Small intestine (tissue), 7 donors: ENCODE results near the gene DNAH9. TPM values are rescaled to one million over a fixed set of nuclear protein-coding genes. Genes with fewer than 3 reads are reported as not detected.

ENCODE experiments used
- DNase-seq, 2 donors: peaks; one replicate each; pipeline versions ENCODE4 v3.0.0 to v3.0.0-alpha.2; 2013
- FAIRE-seq: peaks from 2 replicates; lab custom pipeline; 2012; peaks lifted over from hg19 to GRCh38; lab: Jason Lieb, UNC
- H3K27ac ChIP-seq, 3 donors: one replicate each; pipeline ENCODE4 v1.5.1; 2013; ENCODE audit warnings: low read length in 2 of 3, mild to moderate bottlenecking in 2 of 3, control low read depth in 1 of 3, inconsistent platforms in 1 of 3, low read depth in 1 of 3, moderate library complexity in 1 of 3
- H3K27me3 ChIP-seq, 3 donors: one replicate each; pipeline ENCODE4 v1.6.1; 2013; ENCODE audit warnings: low read length in 3 of 3, inconsistent platforms in 1 of 3; ENCODE audit not compliant: control insufficient read depth in 3 of 3, insufficient read depth in 3 of 3
- H3K36me3 ChIP-seq, 3 donors: one replicate each; pipeline ENCODE4 v1.6.1; 2013; ENCODE audit warnings: low read length in 3 of 3, inconsistent platforms in 1 of 3, low read depth in 1 of 3, mild to moderate bottlenecking in 1 of 3, moderate library complexity in 1 of 3; ENCODE audit not compliant: control insufficient read depth in 3 of 3, insufficient read depth in 2 of 3
- H3K4me1 ChIP-seq, 3 donors: one replicate each; pipeline ENCODE4 v1.6.1; 2013; ENCODE audit warnings: low read length in 2 of 3, inconsistent platforms in 1 of 3, low read depth in 1 of 3, mild to moderate bottlenecking in 1 of 3, moderate library complexity in 1 of 3; ENCODE audit not compliant: control insufficient read depth in 3 of 3, insufficient read depth in 2 of 3
- H3K4me3 ChIP-seq, 3 donors: one replicate each; pipeline ENCODE4 v1.5.1; 2013; ENCODE audit warnings: low read length in 3 of 3, control low read depth in 1 of 3, inconsistent platforms in 1 of 3, low read depth in 1 of 3, mild to moderate bottlenecking in 1 of 3, moderate library complexity in 1 of 3
- H3K9me3 ChIP-seq, 2 donors: one replicate each; pipeline ENCODE4 v1.6.1; 2013; ENCODE audit warnings: low read depth in 1 of 2, low read length in 1 of 2; ENCODE audit not compliant: control insufficient read depth in 2 of 2, insufficient read depth in 1 of 2
- WGBS, 3 donors: extraction: QIAGEN DNeasy Blood & Tissue Kit; methylation state at CpG; one replicate each; pipeline ENCODE4 v1.1.7; 2013; 5-methylcytosine and 5-hydroxymethylcytosine counted together
- polyA plus RNA-seq, 4 donors: library from polyadenylated mRNA; stranded (reverse) in 3 of 4; unstranded in 1 of 4; fragments of 200-250 nt in 3 of 4; fragments of 120-200 nt in 1 of 4; gene quantifications; one replicate each; pipeline versions ENCODE4 v1.2.1 to v1.2.3, GENCODE V29; 2013
- donor health status: healthy with polysubstance abuse.
- donor health status: control.
- donor health status: control.
- donor health status: Bipolar disorder and iron deficiency.
- donor health status: healthy.

Gene DNAH9
- polyA plus RNA-seq, 4 donors: 0.07 to 0.24 TPM; not detected in 2

DNA sequence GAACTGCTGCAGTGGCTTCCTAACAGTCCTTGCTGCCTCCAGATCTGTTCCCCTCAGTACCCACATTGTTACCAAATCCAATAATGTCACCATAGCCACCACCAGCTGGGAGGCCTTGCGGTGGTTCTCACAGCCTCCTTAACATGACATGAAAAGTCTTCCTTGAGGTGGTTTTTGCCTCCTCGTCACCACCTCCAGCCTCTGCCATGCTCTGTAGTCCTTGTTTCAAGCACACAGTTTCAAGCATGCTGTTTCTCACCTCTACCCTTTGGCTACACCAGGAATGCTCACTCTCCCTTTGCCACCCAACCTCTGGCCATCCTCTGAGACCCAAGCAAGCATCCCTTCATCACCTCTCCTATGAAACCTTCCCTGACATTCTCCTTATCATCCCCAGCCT is 47.2 kb downstream of the DNAH9 start:
- FAIRE-seq: no peak
- no peaks in the 10 kb centered on the region for H3K9me3 ChIP-seq
- no peaks in the 10 kb centered on the region for H3K36me3 ChIP-seq
- no peak overlapping the region for H3K4me3 ChIP-seq
- H3K27me3 ChIP-seq: no peaks in the 10 kb centered on the region
- WGBS, 3 donors: 90 to 97% (median 95%) methylated on average over 2 of the region's 2 CpGs
- H3K27ac ChIP-seq: no peak overlapping the region
- DNase-seq: no peak
- no peaks in the 10 kb centered on the region for H3K4me1 ChIP-seq

DNA sequence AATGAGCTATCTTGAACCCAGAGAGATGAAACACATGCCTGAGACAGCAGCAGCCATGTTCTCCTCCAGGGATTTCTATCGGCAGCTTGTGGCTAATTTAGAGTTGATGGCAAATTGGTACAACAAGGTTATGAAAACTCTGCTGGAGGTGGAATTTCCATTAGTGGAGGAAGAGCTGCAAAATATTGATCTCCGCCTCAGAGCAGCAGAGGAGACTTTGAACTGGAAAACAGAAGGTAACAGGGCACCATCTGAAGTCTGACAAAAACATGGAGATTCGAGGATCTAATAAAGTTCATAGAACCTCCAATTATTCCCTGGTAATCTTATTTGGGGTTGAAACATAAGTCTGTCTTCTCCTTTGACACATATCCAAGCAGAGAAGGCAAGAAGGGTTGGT is 52.8 kb downstream of the DNAH9 start:
- DNase-seq: no peak
- no peaks in the 10 kb centered on the region for H3K4me1 ChIP-seq
- H3K4me3 ChIP-seq: no peak overlapping the region
- H3K27ac ChIP-seq: no peak overlapping the region
- FAIRE-seq: no peak
- no peaks in the 10 kb centered on the region for H3K27me3 ChIP-seq
- no peaks in the 10 kb centered on the region for H3K9me3 ChIP-seq
- H3K36me3 ChIP-seq: no peaks in the 10 kb centered on the region
- WGBS, 3 donors: 73 to 81% (median 80%) methylated on average over 3 of the region's 3 CpGs

DNA sequence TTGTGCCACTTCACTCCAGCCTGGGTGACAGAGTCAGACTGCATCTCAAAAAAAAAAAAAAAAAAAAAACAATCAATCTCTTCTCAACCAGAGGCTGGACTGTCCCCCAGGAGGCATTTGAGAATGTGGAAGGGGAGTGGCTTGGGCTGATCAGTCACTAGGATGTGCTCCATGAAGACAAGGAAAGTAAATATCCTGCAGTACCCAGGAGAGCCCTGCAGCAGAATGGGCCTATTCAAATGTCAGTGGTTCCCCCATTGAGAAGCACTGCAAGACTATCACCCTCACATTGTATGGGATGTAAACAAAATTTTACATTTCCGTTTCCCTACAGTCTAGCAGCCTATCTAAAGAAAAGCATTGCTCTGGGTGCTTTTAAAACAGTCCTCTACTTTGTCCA is 70.3 kb downstream of the DNAH9 start:
- peaks cover 0 to 4% of the 10 kb centered on the region in 2 donors for H3K9me3 ChIP-seq
- no peaks in the 10 kb centered on the region for H3K27me3 ChIP-seq
- no peaks in the 10 kb centered on the region for H3K4me1 ChIP-seq
- no peak overlapping the region for H3K27ac ChIP-seq
- FAIRE-seq (no peak), DNase-seq (no peak)
- 29 to 46% (median 37%) methylated on average over 1 of the region's 1 CpG for WGBS, 3 donors
- no peaks in the 10 kb centered on the region for H3K36me3 ChIP-seq
- H3K4me3 ChIP-seq: no peak overlapping the region

DNA sequence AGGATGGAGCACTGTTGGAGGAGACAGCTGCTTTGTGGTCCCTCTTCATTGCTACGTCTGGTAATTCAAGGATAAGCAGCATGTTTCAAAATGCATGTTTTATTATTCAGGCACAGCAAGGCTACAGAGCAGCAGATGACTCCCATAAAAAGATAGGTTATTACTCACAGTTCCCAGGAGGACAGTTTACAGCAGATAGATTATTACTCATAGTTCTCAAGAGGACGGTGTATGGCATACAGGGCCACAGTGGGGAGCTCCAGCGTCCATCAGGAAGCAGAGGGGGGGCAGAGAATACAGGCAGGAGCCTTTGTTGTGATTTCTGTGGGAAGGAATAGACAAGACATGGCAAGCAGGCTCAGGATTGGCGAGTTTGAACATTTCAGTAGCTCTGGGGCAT is 72.9 kb downstream of the DNAH9 start:
- DNase-seq: no peak
- 51 to 58% (median 52%) methylated on average over 4 of the region's 4 CpGs for WGBS, 3 donors
- Histone ChIP-seq H3K27me3 (no peaks in the 10 kb centered on the region), H3K4me1 (no peaks in the 10 kb centered on the region), H3K9me3 (peaks cover 0 to 4% of the 10 kb centered on the region in 2 donors), H3K4me3 (no peak overlapping the region), H3K27ac (no peak overlapping the region), H3K36me3 (no peaks in the 10 kb centered on the region)
- FAIRE-seq: no peak

DNA sequence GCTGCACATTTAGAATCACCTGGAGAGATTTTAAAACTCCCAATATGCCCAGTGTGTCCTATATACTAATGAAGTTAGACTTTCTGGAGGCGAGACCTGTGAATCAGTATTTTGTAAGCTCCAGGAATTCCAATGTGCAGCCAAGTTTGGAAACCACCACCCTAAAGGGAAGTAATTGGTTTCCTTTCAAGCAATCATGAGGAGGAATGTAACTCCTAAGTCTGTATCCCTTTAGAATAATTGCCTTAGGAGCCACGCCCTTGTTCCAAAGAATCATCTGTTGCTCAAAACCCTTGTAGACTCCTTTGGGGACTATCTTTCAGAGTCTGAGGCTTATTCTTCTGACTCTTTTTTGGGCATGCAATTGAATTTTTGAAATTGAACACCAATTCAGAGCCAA is 84.4 kb downstream of the DNAH9 start:
- no peaks in the 10 kb centered on the region for H3K4me1 ChIP-seq
- H3K36me3 ChIP-seq: no peaks in the 10 kb centered on the region
- no peaks in the 10 kb centered on the region for H3K27me3 ChIP-seq
- WGBS, 3 donors: 72 to 90% (median 74%) methylated on average over 2 of the region's 2 CpGs
- H3K9me3 ChIP-seq: no peaks in the 10 kb centered on the region
- no peak overlapping the region for H3K27ac ChIP-seq
- no peak overlapping the region for H3K4me3 ChIP-seq
- FAIRE-seq (no peak), DNase-seq (no peak)

DNA sequence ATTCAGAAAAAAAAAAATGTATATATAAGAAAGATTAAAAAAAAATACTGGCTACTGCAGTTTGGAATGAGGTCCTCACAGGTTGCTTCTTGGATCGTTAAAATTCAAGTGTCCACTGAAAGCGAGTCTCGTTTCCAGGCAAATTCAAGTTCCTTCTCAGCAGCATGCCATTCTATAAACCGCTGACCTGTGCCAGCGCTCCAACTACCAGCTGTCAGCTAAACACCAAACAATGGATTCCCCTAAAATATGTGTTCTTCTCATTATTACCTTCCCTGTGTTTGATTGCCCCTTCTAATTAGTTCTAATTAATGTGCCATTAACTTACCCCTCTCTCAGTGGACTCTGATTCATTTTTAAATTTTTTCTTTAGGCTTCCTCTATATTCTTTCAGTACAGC is 92.4 kb downstream of the DNAH9 start:
- no peaks in the 10 kb centered on the region for H3K9me3 ChIP-seq
- no peaks in the 10 kb centered on the region for H3K36me3 ChIP-seq
- DNase-seq: no peak
- H3K4me3 ChIP-seq: no peak overlapping the region
- no peaks in the 10 kb centered on the region for H3K27me3 ChIP-seq
- H3K4me1 ChIP-seq: no peaks in the 10 kb centered on the region
- no peak for FAIRE-seq
- no peak overlapping the region for H3K27ac ChIP-seq
- 69 to 74% (median 72%) methylated on average over 5 of the region's 5 CpGs for WGBS, 3 donors

DNA sequence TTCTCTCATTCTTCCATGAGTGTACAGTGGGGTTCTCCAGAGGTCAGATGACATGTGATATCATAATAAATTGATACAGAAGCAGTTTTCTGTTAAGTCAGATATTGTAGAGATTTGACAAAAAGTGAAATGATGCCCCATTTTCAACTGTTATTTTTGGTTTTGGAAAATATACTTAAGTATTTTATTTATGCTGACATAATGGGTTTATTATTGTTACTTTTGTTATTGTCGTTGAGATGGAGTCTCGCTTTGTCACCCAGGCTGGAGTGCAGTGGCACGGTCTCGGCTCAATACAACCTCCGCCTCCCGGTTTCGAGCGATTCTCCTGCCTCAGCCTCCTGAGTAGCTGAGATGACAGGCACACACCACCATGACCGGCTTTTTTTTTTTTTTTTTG is 94.4 kb downstream of the DNAH9 start:
- WGBS, 3 donors: 92 to 97% (median 94%) methylated on average over 9 of the region's 9 CpGs

DNA sequence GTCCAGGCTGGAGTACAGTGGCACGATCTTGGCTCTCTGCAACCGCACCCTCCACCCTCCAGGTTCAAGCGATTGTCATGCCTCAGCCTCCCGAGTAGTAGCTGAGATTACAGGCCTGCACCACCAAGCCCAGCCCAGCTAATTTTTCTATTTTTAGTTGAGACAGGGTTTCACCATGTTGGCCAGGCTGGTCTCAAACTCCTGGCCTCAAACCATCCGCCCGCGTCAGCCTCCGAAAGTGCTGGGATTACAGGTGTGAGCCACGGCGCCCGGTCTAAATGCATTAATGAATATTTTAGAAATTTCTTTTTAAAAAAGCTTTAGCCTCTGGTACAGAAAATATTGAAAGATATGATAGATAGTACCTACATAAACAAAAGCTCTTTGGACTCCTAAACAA is 95.0 kb downstream of the DNAH9 start:
- WGBS, 3 donors: 90 to 92% (median 91%) methylated on average over 11 of the region's 11 CpGs
- Histone ChIP-seq H3K36me3 (no peaks in the 10 kb centered on the region), H3K4me3 (no peak overlapping the region), H3K27me3 (no peaks in the 10 kb centered on the region), H3K4me1 (no peaks in the 10 kb centered on the region), H3K9me3 (no peaks in the 10 kb centered on the region), H3K27ac (no peak overlapping the region)
- FAIRE-seq (no peak), DNase-seq (no peak)

More for the DNA sequence above, 94.4 kb downstream of the DNAH9 start:
- H3K9me3 ChIP-seq: no peaks in the 10 kb centered on the region
- H3K27ac ChIP-seq: no peak overlapping the region
- H3K27me3 ChIP-seq: no peaks in the 10 kb centered on the region
- FAIRE-seq (no peak), DNase-seq (no peak)
- H3K4me1 ChIP-seq: no peaks in the 10 kb centered on the region
- H3K36me3 ChIP-seq: no peaks in the 10 kb centered on the region
- no peak overlapping the region for H3K4me3 ChIP-seq

DNA sequence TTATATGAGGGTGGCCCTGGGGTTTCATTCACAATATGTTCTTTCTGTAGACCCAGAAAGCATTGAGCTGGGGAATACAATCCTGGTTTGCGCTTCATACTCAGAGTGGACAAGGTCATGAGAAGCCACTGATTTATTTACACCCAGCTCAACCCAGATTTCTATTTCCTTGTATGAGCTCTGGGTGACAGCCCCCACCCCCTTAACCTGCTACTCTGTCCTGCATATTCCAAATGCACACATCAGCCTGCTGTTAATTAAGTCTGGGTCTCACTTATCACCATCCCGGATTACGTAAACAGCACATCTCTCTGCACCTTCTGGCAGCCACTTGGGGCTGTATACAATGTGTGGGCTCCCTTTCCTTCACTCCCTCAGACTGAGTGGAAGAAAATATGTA is 102.4 kb downstream of the DNAH9 start:
- DNase-seq (no peak), FAIRE-seq (no peak)
- Histone ChIP-seq H3K9me3 (no peaks in the 10 kb centered on the region), H3K4me1 (peaks cover 0 to 4% (median 0%) of the 10 kb centered on the region in 3 donors), H3K27ac (no peak overlapping the region), H3K36me3 (no peaks in the 10 kb centered on the region), H3K4me3 (no peak overlapping the region), H3K27me3 (no peaks in the 10 kb centered on the region)
- 80 to 86% (median 85%) methylated on average over 3 of the region's 3 CpGs for WGBS, 3 donors
